Peyer's patch (tissue), 4 donors: ENCODE data around the gene PRKAR1B. TPM values are rescaled to one million over a fixed set of nuclear protein-coding genes. Genes with fewer than 3 reads are reported as not detected.
A peak's percentile ranks its signal among the peaks of the same experiment; 100 is the strongest.

Experiments used
- DNase-seq, 3 donors: peaks; one replicate each; pipeline ENCODE4 v3.0.0-alpha.2; 2017 to 2019
- H3K27ac ChIP-seq, 4 donors: fragments of 200-600 bp; sonication (generic); one replicate each; pipeline ENCODE4 v1.5.1; 2016 to 2019
- H3K27me3 ChIP-seq, 2 donors: fragments of 200-600 bp; sonication (generic); one replicate each; pipeline ENCODE4 v1.5.1; 2019
- H3K36me3 ChIP-seq, 3 donors: fragments of 200-600 bp; sonication (generic); one replicate each; pipeline ENCODE4 v1.5.1; 2016 to 2019
- H3K4me1 ChIP-seq, 4 donors: fragments of 200-600 bp; sonication (generic); one replicate each; pipeline ENCODE4 v1.5.1; 2016 to 2019
- H3K4me3 ChIP-seq, 4 donors: fragments of 200-600 bp; sonication (generic); 1 replicate in 3 of 4; 2 replicates in 1 of 4; pipeline ENCODE4 v1.5.1; 2016 to 2019; ENCODE audit warnings: mild to moderate bottlenecking in 1 of 4
- H3K9me3 ChIP-seq, 4 donors: fragments of 200-600 bp; sonication (generic); one replicate each; pipeline ENCODE4 v1.5.1; 2016 to 2019; ENCODE audit warnings: mild to moderate bottlenecking in 1 of 4
- CTCF ChIP-seq, 6 experiments: fragments of 450-650 bp in 4 of 6; fragments of 200-600 bp in 2 of 6; sonication (generic) in 1 of 6; IDR thresholded peaks; one replicate each; pipeline ENCODE4 v1.5.1; 2017 to 2019; ENCODE audit warnings: antibody characterized with exemption in 6 of 6, mild to moderate bottlenecking in 3 of 6, moderate library complexity in 1 of 6
- POLR2A ChIP-seq, 2 donors: fragments of 450-650 bp; IDR thresholded peaks; one replicate each; pipeline ENCODE4 v1.5.1; 2017; ENCODE audit warnings: antibody characterized with exemption in 2 of 2, mild to moderate bottlenecking in 2 of 2, moderate library complexity in 2 of 2
- total RNA-seq, 4 donors: library from RNA; depleted of rRNA; stranded (reverse); fragments of >200 nt; gene quantifications; one replicate each; pipeline ENCODE4 v1.1.0, GENCODE V29; 2016

The PRKAR1B gene
- total RNA-seq, 4 donors from 2014 or later = 13.0 to 42.9 (median 17.0) TPM

- TF ChIP-seq POLR2A (IDR thresholded peaks at IDR 0.05) (no peak), CTCF (IDR thresholded peaks at IDR 0.05) (no peak)
- Histone ChIP-seq H3K4me3 (no peak overlapping the region), H3K36me3 (no peaks in the 10 kb centered on the region), H3K27me3 (no peaks in the 10 kb centered on the region), H3K9me3 (no peaks in the 10 kb centered on the region), H3K4me1 (peaks cover 0 to 32% (median 0%) of the 10 kb centered on the region in 4 donors), H3K27ac (peak overlapping the region in 2 of 4 donors; percentile 48 to 80)
- DNase-seq = no peak
Measured at GRCh38 chr7:665736-666453, 61.2 kb downstream of the PRKAR1B start.

GRCh38 chr7:664997-665735, 61.9 kb downstream of the PRKAR1B start:
- Histone ChIP-seq H3K27me3 (no peaks in the 10 kb centered on the region), H3K4me1 (peaks cover 0 to 32% (median 0%) of the 10 kb centered on the region in 4 donors), H3K9me3 (no peaks in the 10 kb centered on the region), H3K36me3 (no peaks in the 10 kb centered on the region), H3K4me3 (no peak overlapping the region), H3K27ac (peak overlapping the region in 2 of 4 donors; percentile 48 to 80)
- no peak for DNase-seq
- TF ChIP-seq POLR2A (IDR thresholded peaks at IDR 0.05) (no peak), CTCF (IDR thresholded peaks at IDR 0.05) (no peak)

GRCh38 chr7:664402-664775, 62.7 kb downstream of the PRKAR1B start:
- TF ChIP-seq CTCF (IDR thresholded peaks at IDR 0.05) (no peak), POLR2A (IDR thresholded peaks at IDR 0.05) (no peak)
- no peaks in the 10 kb centered on the region for H3K9me3 ChIP-seq
- H3K4me1 ChIP-seq = peaks cover 0 to 32% (median 0%) of the 10 kb centered on the region in 4 donors
- DNase-seq = no peak
- H3K36me3 ChIP-seq = no peaks in the 10 kb centered on the region
- H3K27ac ChIP-seq = peak overlapping the region in 1 of 4 donors; percentile 80
- no peaks in the 10 kb centered on the region for H3K27me3 ChIP-seq
- no peak overlapping the region for H3K4me3 ChIP-seq

- peak in 1 of 3 donors; percentile 27 for DNase-seq
- H3K27ac ChIP-seq = no peak overlapping the region
Measured at GRCh38 chr7:662576-662975, 64.5 kb downstream of the PRKAR1B start.

GRCh38 chr7:659996-660395, 67.1 kb downstream of the PRKAR1B start:
- Histone ChIP-seq H3K4me1 (peaks cover 0 to 20% (median 0%) of the 10 kb centered on the region in 4 donors), H3K9me3 (no peaks in the 10 kb centered on the region), H3K27me3 (no peaks in the 10 kb centered on the region), H3K4me3 (no peak overlapping the region), H3K36me3 (no peaks in the 10 kb centered on the region), H3K27ac (no peak overlapping the region)
- DNase-seq = peak in 1 of 3 donors; percentile 35
- TF ChIP-seq CTCF (IDR thresholded peaks at IDR 0.05) = no peak
- no peak for TF ChIP-seq POLR2A (IDR thresholded peaks at IDR 0.05)

More at GRCh38 chr7:662576-662975, 64.5 kb downstream of the PRKAR1B start:
- no peaks in the 10 kb centered on the region for H3K36me3 ChIP-seq
- no peaks in the 10 kb centered on the region for H3K9me3 ChIP-seq
- no peaks in the 10 kb centered on the region for H3K27me3 ChIP-seq
- no peak overlapping the region for H3K4me3 ChIP-seq
- H3K4me1 ChIP-seq = peaks cover 0 to 37% (median 0%) of the 10 kb centered on the region in 4 donors
- no peak for TF ChIP-seq CTCF (IDR thresholded peaks at IDR 0.05)
- TF ChIP-seq POLR2A (IDR thresholded peaks at IDR 0.05) = no peak
